K562 (cell line): ENCODE data around the gene PTK6. TPM values are rescaled to one million over a fixed set of nuclear protein-coding genes. Genes with fewer than 3 reads are reported as not detected.

Experiments used
- ATAC-seq: fragments of 200-7000 bp; cut with Tn5 transposase; 3 replicates; pipeline ENCODE4 v1.9.1; 2020; ENCODE audit warnings: moderate library complexity
- BruUV-seq: library from RNA; stranded (reverse); fragments of 400-500 nt; replicated peaks from 2 replicates; lab custom pipeline; 2021; lab: Mats Ljungman, UMichigan
- CTCF ChIA-PET: fragments of 300-600 bp; formaldehyde crosslinking; extraction: SDS; loops from one replicate; lab custom pipeline; 2021; ENCODE audit warnings: low intra/inter-chr PET ratio; lab: Yijun Ruan, JAX
- POLR2A ChIA-PET: fragments of 300-600, 350-650 bp; sonication (Branson Sonifier 250); formaldehyde crosslinking; extraction: SDS; loops from one replicate; lab custom pipeline; 2021; ENCODE audit warnings: antibody characterized with exemption, inconsistent platforms; lab: Yijun Ruan, JAX
- DNase-seq, 4 experiments: peaks; one replicate each; pipeline versions ENCODE4 v3.0.0 to v3.0.0-alpha.2; 2011 to 2018; ENCODE audit warnings: low spot score in 3 of 4, mixed read lengths in 3 of 4; ENCODE audit errors: extremely low read depth in 1 of 4
- FAIRE-seq: peaks from 2 replicates; lab custom pipeline; 2011; peaks lifted over from hg19 to GRCh38; lab: Jason Lieb, UNC
- H2AFZ ChIP-seq: 2 replicates; pipeline ENCODE4 v1.6.0; 2011; ENCODE audit warnings: low read depth, low read length, control low read depth, inconsistent platforms
- H3K27ac ChIP-seq: fragments of 200-600 bp; 3 replicates; pipeline ENCODE4 v1.8.0; 2011; ENCODE audit warnings: low read depth, mild to moderate bottlenecking, control low read depth, inconsistent platforms, low read length, moderate library complexity, mixed read lengths; ENCODE audit errors: extremely low read depth
- H3K27me3 ChIP-seq, 2 experiments: fragments of 300-600 bp in 1 of 2; 2 replicates in 1 of 2; 3 replicates in 1 of 2; pipeline versions ENCODE4 v1.6.0 to v1.8.0; 2011; ENCODE audit warnings: inconsistent platforms in 2 of 2, low read length in 2 of 2, mild to moderate bottlenecking in 1 of 2, mixed read lengths in 1 of 2, moderate library complexity in 1 of 2; ENCODE audit not compliant: control insufficient read depth in 2 of 2, insufficient read depth in 2 of 2
- H3K36me3 ChIP-seq: fragments of 300-600 bp; 3 replicates; pipeline ENCODE4 v1.8.0; 2011; ENCODE audit warnings: mild to moderate bottlenecking, low read length, inconsistent platforms; ENCODE audit not compliant: control insufficient read depth, insufficient read depth
- H3K4me1 ChIP-seq, 2 experiments: fragments of 200-600 bp in 1 of 2; replicated peaks in 1 of 2; 2 replicates in 1 of 2; 3 replicates in 1 of 2; pipeline versions ENCODE4 v1.5.1 to v1.8.0; 2011; ENCODE audit warnings: inconsistent platforms in 2 of 2, low read length in 2 of 2, mild to moderate bottlenecking in 1 of 2, mixed read lengths in 1 of 2, moderate library complexity in 1 of 2; ENCODE audit not compliant: control insufficient read depth in 2 of 2, insufficient read depth in 2 of 2
- H3K4me2 ChIP-seq: 2 replicates; pipeline ENCODE4 v1.6.1; 2011; ENCODE audit warnings: low read length, control low read depth, inconsistent platforms, mixed read lengths; ENCODE audit not compliant: insufficient read depth
- H3K4me3 ChIP-seq: fragments of 200-600 bp; sonication (generic), shearing (Covaris generic); 2 replicates; pipeline ENCODE4 v1.5.1; 2016; ENCODE audit warnings: control low read depth, inconsistent platforms
- H3K79me2 ChIP-seq: fragments of 200-600 bp; 3 replicates; pipeline ENCODE4 v1.8.0; 2011; ENCODE audit warnings: low read length, inconsistent platforms; ENCODE audit not compliant: control insufficient read depth, insufficient read depth
- H3K9ac ChIP-seq, 2 experiments: 2 replicates each; pipeline versions ENCODE4 v1.6.0 to v1.6.1; 2011; ENCODE audit warnings: low read depth in 2 of 2, low read length in 2 of 2, control low read depth in 1 of 2, inconsistent platforms in 1 of 2, mild to moderate bottlenecking in 1 of 2, mixed read lengths in 1 of 2; ENCODE audit not compliant: insufficient read depth in 1 of 2
- H3K9me1 ChIP-seq: one replicate; pipeline ENCODE4 v1.6.0; 2011; ENCODE audit warnings: inconsistent platforms, mild to moderate bottlenecking, low read length, moderate library complexity; ENCODE audit not compliant: control insufficient read depth, insufficient read depth
- H3K9me3 ChIP-seq: replicated peaks from 2 replicates; pipeline ENCODE4 v1.5.1; 2011; ENCODE audit warnings: low read depth, low read length, inconsistent platforms; ENCODE audit not compliant: control insufficient read depth, insufficient read depth
- H4K20me1 ChIP-seq: replicated peaks from 2 replicates; pipeline ENCODE4 v1.6.1; 2011; ENCODE audit warnings: low read length, inconsistent platforms, mixed read lengths; ENCODE audit not compliant: control insufficient read depth, insufficient read depth
- CTCF ChIP-seq, 3 experiments: IDR thresholded peaks in 2 of 3; conservative IDR thresholded peaks in 1 of 3; 2 replicates each; pipeline ENCODE4 v1.5.1; 2011 to 2012; ENCODE audit warnings: low read length in 3 of 3, mild to moderate bottlenecking in 3 of 3, control low read depth in 2 of 3, improper control_type of control experiment in 1 of 3, inconsistent platforms in 1 of 3, low read depth in 1 of 3, mixed read lengths in 1 of 3, moderate library complexity in 1 of 3; ENCODE audit not compliant: insufficient read depth in 2 of 3
- ETV6 ChIP-seq, 3 experiments: fragments of 150-350 bp in 1 of 3; sonication (generic) in 1 of 3; formaldehyde crosslinking in 1 of 3; IDR thresholded peaks; 2 replicates each; pipeline versions ENCODE4 v1.6.1 to v1.8.0; 2014 to 2022; ENCODE audit warnings: borderline replicate concordance in 2 of 3, low read depth in 2 of 3, antibody characterized with exemption in 1 of 3, low read length in 1 of 3, mild to moderate bottlenecking in 1 of 3, missing genetic modification reagents in 1 of 3
- FOSL1 ChIP-seq: fragments of 200-800 bp; sonication (Bioruptor generic); conservative IDR thresholded peaks from 2 replicates; pipeline ENCODE4 v1.6.1; 2016; ENCODE audit warnings: missing genetic modification characterization, missing compliant biosample characterization
- KAT2B ChIP-seq: IDR thresholded peaks from one replicate; pipeline ENCODE4 v1.6.1; 2012; ENCODE audit warnings: low read depth, mild to moderate bottlenecking, control low read depth, inconsistent platforms, low read length, moderate library complexity
- MITF ChIP-seq: IDR thresholded peaks from 2 replicates; pipeline ENCODE4 v1.6.1; 2014; ENCODE audit warnings: antibody characterized with exemption
- POLR2B ChIP-seq: fragments of 450-650 bp; IDR thresholded peaks from 2 replicates; pipeline ENCODE4 v1.6.1; 2018; ENCODE audit warnings: low read depth; ENCODE audit not compliant: partially characterized antibody
- RBM14 ChIP-seq: fragments of 200-400 bp; formaldehyde crosslinking; IDR thresholded peaks from 2 replicates; pipeline ENCODE4 v1.6.1; 2018; ENCODE audit warnings: low read depth, mild to moderate bottlenecking, low read length, moderate library complexity, borderline replicate concordance; ENCODE audit not compliant: insufficient read depth
- SAFB ChIP-seq: fragments of 200-400 bp; formaldehyde crosslinking; IDR thresholded peaks from 2 replicates; pipeline ENCODE4 v1.6.1; 2017; ENCODE audit warnings: low read depth, low read length, borderline replicate concordance
- WGBS: fragments of 100-300 bp; shearing (Covaris generic); methylation state at CpG from one replicate; pipeline ENCODE4 v1.1.6; 2016; ENCODE audit warnings: low coverage, mixed read lengths; ENCODE audit not compliant: insufficient coverage; ENCODE audit errors: missing lambda C conversion rate; 5-methylcytosine and 5-hydroxymethylcytosine counted together
- in situ Hi-C: fragments of 300-500 bp; cut with MboI; formaldehyde crosslinking; loops from 4 replicates; pipeline ENCODE4 v1.15.0; 2018; ENCODE audit warnings: inconsistent platforms, mixed read lengths
- intact Hi-C: fragments of 100-400 bp; cut with micrococcal nuclease; formaldehyde crosslinking; loops from 2 replicates; pipeline ENCODE4 v1.14.2; 2022
- polyA plus RNA-seq, 8 experiments: library from polyadenylated mRNA; depleted of rRNA in 4 of 8; stranded (reverse) in 5 of 8; unstranded in 3 of 8; fragments of >200 nt; fragmentation: Nextera tagmentation in 2 of 8; fragmentation: Illumina TruSeq in 1 of 8; extraction: Ambion mirVana in 2 of 8; extraction: Trizol in 1 of 8; gene quantifications; 2 replicates each; pipeline versions ENCODE4 v1.2.1 to v1.2.3, GENCODE V29; 2011 to 2014; ENCODE audit warnings: inconsistent platforms in 1 of 8, missing spikeins in 1 of 8
- total RNA-seq, 7 experiments: library from RNA; depleted of rRNA in 6 of 7; stranded (reverse); fragments of >200 nt in 6 of 7; fragmentation: Illumina TruSeq in 2 of 7; extraction: Trizol in 2 of 7; gene quantifications; 2 replicates each; pipeline versions ENCODE4 v1.2.1 to v1.2.3, GENCODE V29; 2011 to 2021; ENCODE audit warnings: low replicate concordance in 1 of 7
- TF ChIP-seq, protein P1 (sequence below), 2 experiments: fragments of 450-650 bp in 1 of 2; IDR thresholded peaks; 2 replicates each; pipeline ENCODE4 v1.6.1; 2011 to 2017; ENCODE audit warnings: low read depth in 2 of 2, antibody characterized with exemption in 1 of 2, borderline replicate concordance in 1 of 2, low read length in 1 of 2, mild to moderate bottlenecking in 1 of 2, mixed read lengths in 1 of 2; ENCODE audit not compliant: control insufficient read depth in 1 of 2

The PTK6 gene
- total and polyA plus RNA-seq, 9 of the 15 experiments (the other 6 are each of a cell fraction or from before 2014, with no cell fraction given), result 0.07 TPM; not detected in 8

DNA sequence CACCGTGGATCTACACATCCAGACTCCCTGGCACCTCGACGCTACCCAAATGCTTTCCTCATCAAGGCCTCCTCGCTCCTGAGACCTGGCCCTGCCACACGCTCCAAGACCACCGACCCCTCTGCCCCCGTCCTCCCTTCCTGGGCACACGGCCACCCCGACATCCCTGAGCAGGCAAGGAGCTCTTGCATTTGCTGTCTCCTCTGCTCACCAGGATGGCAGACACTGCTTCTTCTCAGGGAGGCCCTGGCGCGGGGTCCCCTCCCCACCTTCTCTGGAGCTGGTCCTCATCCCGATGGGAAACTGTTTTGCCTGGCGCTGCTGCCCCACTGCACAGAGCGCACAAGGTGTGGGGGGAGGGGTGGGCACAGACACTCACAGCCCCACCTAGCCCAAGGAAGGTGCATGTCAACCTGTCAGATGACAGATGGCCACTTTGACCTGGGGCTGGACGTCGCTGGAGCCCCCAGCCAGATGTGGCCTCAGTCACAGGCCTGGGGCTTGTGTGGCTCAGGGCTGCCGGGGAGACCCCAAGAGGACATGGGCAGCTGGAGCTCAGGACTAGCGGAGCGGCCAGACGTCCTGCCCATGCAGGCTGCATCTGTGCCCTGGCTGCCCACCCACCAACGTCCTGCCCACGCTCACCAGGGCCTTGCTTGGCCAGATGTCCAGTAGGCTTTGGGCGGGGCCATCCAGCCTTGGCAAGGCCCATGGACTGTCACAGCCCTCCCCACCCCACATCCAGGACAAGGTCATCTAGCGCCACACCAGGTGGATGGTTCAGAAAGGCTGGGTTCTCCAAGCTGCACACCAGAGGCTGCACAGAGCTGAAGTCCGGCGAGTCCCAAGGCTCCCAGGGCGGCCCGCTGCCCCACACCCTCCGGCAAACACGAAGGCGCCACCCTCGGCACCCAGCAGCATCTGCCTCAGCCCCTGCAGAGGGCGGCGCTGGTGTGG lies 58.6 kb downstream of the PTK6 start:
- ChIA-PET CTCF (no interaction called here), POLR2A (interaction anchor here (1.4 kb wide), 1 partner anchor 17 kb away, joined by 3 read pairs; no protein-coding TSS in a partner anchor)
- Histone ChIP-seq H4K20me1 (0 out of 2 replicates have a peak, but pooled peaks cover 20% of the 10 kb centered on the region), H3K36me3 (no peaks in the 10 kb centered on the region), H3K79me2 (no peaks in the 10 kb centered on the region), H3K9me3 (no peaks in the 10 kb centered on the region), H2AFZ (no peak overlapping the region), H3K27ac (no peak overlapping the region), H3K4me1 (peaks cover 0 to 32% of the 10 kb centered on the region in 2 experiments; a peak in 2 of 5 replicates)
- no peak for FAIRE-seq
- no peak for DNase-seq
- intact Hi-C loops (no loop called here), in situ Hi-C loops (no loop called here)
- no TSS peak for BruUV-seq
- no peak for TF ChIP-seq POLR2B
- TF ChIP-seq FOSL1 (tag), result no peak
- TF ChIP-seq RBM14, result no peak
- no peak for TF ChIP-seq ETV6 (IDR thresholded peaks at IDR 0.05; ENCODE audit: borderline replicate concordance in 1 of 2, low read depth in 2 of 2, low read length in 1 of 2)
- TF ChIP-seq ETV6 (CRISPR knock-in tag; IDR thresholded peaks at IDR 0.05; ENCODE audit: borderline replicate concordance), result no peak
- TF ChIP-seq CTCF (IDR thresholded peaks at IDR 0.05 in 2 of 3, conservative IDR thresholded peaks at IDR 0.05 in 1 of 3; ENCODE audit: insufficient read depth in 2 of 3, low read depth in 1 of 3, low read length in 3 of 3), result 0 out of 6 replicates have a peak, but pooled peaks of 1 of the 3 experiments have one; percentile 4
- TF ChIP-seq MITF, result no peak
- TF ChIP-seq SAFB, result peak; percentile 49; the same call in 1 of the 2 replicates
- TF ChIP-seq, protein P1, sequence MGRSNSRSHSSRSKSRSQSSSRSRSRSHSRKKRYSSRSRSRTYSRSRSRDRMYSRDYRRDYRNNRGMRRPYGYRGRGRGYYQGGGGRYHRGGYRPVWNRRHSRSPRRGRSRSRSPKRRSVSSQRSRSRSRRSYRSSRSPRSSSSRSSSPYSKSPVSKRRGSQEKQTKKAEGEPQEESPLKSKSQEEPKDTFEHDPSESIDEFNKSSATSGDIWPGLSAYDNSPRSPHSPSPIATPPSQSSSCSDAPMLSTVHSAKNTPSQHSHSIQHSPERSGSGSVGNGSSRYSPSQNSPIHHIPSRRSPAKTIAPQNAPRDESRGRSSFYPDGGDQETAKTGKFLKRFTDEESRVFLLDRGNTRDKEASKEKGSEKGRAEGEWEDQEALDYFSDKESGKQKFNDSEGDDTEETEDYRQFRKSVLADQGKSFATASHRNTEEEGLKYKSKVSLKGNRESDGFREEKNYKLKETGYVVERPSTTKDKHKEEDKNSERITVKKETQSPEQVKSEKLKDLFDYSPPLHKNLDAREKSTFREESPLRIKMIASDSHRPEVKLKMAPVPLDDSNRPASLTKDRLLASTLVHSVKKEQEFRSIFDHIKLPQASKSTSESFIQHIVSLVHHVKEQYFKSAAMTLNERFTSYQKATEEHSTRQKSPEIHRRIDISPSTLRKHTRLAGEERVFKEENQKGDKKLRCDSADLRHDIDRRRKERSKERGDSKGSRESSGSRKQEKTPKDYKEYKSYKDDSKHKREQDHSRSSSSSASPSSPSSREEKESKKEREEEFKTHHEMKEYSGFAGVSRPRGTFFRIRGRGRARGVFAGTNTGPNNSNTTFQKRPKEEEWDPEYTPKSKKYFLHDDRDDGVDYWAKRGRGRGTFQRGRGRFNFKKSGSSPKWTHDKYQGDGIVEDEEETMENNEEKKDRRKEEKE (IDR thresholded peaks at IDR 0.05; ENCODE audit: borderline replicate concordance in 1 of 2, control insufficient read depth in 1 of 2, low read depth in 2 of 2, low read length in 1 of 2), result no peak
- no peak for TF ChIP-seq KAT2B
- TF ChIP-seq, all 486 proteins: peak for 2
- Histone ChIP-seq H3K9me1 (no peaks in the 10 kb centered on the region), H3K4me3 (no peak overlapping the region), H3K9ac (no peak overlapping the region), H3K4me2 (no peak overlapping the region), H3K27me3 (peaks cover 33 to 89% of the 10 kb centered on the region in 2 experiments; a peak in 4 of 5 replicates)
- no peak; the same call in 2 of the 3 replicates for ATAC-seq
- 9% methylated on average over 34 of the region's 34 CpGs for WGBS
